K562 (cell line): ENCODE measurements around the gene CHMP3.

Experiments
- POLR2AphosphoS5 ChIP-seq: IDR thresholded peaks from 2 replicates; pipeline ENCODE4 v1.6.1; 2011; ENCODE audit warnings: mild to moderate bottlenecking, low read depth, low read length, moderate library complexity; ENCODE audit not compliant: control insufficient read depth, insufficient read depth
- ZNF274 ChIP-seq: IDR thresholded peaks from 2 replicates; pipeline ENCODE4 v1.6.1; 2011; ENCODE audit warnings: low read depth, mild to moderate bottlenecking, low read length, moderate library complexity, borderline replicate concordance
- TF ChIP-seq, protein P1 (sequence below): fragments of 450-650 bp; IDR thresholded peaks from 2 replicates; pipeline ENCODE4 v1.6.1; 2016; ENCODE audit warnings: missing biosample characterization, missing genetic modification characterization

DNA sequence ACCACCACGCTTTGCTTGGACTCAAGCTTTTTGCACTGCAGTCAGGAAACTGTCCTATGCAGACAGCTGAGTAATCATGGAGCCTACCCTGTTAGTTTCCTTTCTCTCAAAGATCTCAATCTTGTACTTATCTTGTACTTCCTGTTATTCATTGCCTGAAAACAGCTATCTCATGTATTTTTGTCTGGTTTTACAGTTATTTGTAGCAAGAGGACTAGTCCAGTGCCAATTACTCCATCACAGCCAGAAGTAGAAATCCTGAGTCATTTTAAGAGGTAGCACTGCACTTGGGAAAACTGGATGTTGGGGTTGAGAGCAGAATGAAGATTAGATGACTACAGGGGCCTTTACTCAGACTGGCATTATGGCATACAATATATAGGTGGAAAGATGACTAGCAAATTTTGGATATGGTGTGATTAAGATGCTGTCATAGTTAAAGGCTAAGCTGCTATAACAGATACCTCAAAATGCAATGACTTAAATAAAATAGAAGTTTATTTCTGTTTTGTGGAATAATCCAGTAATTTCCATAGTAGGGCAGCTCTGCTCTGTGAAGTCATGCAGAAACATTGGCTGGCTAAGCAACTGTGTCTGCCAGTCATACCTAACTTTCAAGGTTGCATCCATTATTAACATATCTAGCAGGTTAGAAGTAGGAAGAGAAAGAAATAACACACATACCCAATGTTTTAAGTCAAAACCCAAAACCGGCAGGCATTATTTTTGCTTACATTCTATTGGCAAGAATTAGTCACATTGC, 21.1 kb upstream of the CHMP3 start:
- TF ChIP-seq, protein P1, sequence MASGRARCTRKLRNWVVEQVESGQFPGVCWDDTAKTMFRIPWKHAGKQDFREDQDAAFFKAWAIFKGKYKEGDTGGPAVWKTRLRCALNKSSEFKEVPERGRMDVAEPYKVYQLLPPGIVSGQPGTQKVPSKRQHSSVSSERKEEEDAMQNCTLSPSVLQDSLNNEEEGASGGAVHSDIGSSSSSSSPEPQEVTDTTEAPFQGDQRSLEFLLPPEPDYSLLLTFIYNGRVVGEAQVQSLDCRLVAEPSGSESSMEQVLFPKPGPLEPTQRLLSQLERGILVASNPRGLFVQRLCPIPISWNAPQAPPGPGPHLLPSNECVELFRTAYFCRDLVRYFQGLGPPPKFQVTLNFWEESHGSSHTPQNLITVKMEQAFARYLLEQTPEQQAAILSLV (tag), result no peak
- TF ChIP-seq ZNF274 (no peak), POLR2AphosphoS5 (no peak)
